GM12873 (cell line): ENCODE measurements around the gene FBXO7.

Experiments
- CTCF ChIP-seq: IDR thresholded peaks from 2 replicates; pipeline ENCODE4 v1.5.1; 2012; ENCODE audit warnings: low read depth, mild to moderate bottlenecking, moderate library complexity, low read length, control low read depth; ENCODE audit not compliant: insufficient read depth; ENCODE audit errors: missing control alignments

The FBXO7 gene

GRCh38 chr22:32477596-32477995, 3.0 kb downstream of the FBXO7 start:
- no peak for TF ChIP-seq CTCF

GRCh38 chr22:32478994-32479393, 4.4 kb downstream of the FBXO7 start:
- no peak for TF ChIP-seq CTCF

- no peak for TF ChIP-seq CTCF
Observed at GRCh38 chr22:32480238-32480637, 5.6 kb downstream of the FBXO7 start.

- no peak for TF ChIP-seq CTCF
Observed at GRCh38 chr22:32482708-32483107, 8.1 kb downstream of the FBXO7 start.

GRCh38 chr22:32486656-32487390, 12.2 kb downstream of the FBXO7 start:
- no peak for TF ChIP-seq CTCF

- no peak for TF ChIP-seq CTCF
Observed at GRCh38 chr22:32487461-32487860, 12.8 kb downstream of the FBXO7 start.

GRCh38 chr22:32489377-32489776, 14.8 kb downstream of the FBXO7 start:
- TF ChIP-seq CTCF: no peak

GRCh38 chr22:32490279-32490678, 15.7 kb downstream of the FBXO7 start:
- TF ChIP-seq CTCF: no peak
